Hematopoietic multipotent progenitor cell treated with erythropoietin and hydrocortisone succinate and interleukin-3 and kit ligand, for 4 days (in vitro differentiated cells): Measurements from ENCODE around the gene ZNF184.
"Not testable (repeated sequence)": the region's sequence is repeated elsewhere in the genome, so short reads cannot be mapped to it uniquely, and the experiment has no call there.

Experiments used
- DNase-seq: peaks from one replicate; pipeline ENCODE4 v3.0.0-alpha.2; 2015

ZNF184 gene

DNA sequence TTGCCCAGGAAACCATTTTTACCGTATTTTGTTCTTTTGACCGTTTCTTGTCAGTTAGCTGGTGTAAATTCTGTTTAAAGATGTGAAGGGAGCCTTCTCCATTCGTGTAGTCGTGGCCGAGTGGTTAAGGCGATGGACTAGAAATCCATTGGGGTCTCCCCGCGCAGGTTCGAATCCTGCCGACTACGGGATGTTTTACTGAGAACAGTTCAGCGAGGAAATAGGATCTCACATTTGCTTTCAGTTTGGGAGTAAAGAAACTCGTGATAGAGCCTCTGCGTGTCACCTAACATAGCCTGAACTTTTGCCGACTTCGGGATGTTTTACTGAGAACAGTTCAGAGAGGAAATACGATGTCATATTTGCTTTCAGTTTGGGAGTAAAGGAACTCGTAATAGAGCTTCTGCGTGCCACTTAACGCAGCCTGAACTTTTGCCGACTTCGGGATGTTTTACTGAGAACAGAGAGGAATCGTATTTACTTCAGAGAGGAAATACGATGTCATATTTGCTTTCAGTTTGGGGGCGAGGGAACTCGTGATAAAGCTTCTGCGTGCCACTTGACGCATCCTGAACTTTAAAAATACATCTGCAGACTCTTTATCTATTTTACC is 5.9 kb upstream of the ZNF184 start:
- peak; percentile 94 for DNase-seq

DNA sequence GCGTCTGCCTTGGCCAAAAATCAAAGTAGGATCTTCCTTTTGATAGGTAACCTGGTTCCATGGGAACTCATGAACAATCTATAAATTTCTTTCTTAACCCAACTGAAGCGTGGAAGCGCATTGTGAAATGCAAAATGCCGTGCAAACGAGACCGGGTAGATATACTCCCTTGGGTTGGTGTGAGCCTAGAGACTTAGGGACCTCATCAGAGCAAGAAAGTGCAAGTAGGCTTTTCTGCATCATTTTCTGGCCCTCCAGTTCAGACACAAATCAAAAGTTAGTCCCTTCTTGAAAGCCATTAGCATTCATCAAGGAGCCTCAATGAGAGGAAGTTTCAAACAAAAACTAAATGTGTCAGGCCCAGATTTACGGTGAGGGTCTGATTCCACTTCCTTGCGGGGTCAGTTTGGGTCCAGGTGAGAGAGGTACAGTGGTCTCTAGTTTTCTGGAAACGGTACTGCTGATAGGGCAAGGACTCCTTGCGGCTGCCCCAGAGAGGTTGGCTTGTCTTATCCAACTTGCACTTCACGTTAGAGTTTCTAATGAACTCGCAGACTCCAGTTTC is 5.3 kb upstream of the ZNF184 start:
- DNase-seq, result peak; percentile 48

DNA sequence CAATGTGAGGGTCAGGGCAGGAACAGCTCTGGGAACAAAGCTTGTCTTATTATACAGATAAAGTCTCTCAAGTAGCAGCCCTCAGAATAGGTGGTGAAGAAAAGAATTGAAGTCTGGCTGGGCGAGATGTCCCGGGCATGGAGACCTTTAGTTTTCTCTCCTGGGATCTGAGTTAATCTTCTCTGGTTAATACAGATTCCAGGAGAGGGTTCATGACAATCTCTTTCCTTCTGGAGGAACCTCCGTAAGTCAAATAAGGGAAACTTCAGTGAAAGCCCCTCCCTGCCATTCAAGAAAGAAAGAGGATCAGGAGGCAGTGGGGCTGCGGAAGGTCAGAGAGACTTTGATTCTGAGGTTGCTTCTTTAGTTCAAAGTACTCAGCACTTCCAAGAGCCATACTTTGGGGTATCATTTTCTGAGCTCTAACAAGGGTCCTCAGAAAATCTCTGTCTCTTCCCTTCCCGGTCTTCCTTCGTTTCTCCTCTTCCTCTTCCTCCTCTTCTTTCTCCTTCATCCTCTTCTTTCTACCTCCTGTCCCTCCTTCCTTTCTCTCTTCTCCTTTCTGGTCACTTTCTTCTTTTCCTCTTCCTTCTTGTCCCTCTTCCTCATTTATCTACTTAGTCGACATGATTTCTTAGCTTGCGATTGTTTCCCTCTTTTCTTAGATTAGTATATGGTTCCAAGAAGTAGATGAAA is 4.6 kb upstream of the ZNF184 start:
- no peak for DNase-seq

DNA sequence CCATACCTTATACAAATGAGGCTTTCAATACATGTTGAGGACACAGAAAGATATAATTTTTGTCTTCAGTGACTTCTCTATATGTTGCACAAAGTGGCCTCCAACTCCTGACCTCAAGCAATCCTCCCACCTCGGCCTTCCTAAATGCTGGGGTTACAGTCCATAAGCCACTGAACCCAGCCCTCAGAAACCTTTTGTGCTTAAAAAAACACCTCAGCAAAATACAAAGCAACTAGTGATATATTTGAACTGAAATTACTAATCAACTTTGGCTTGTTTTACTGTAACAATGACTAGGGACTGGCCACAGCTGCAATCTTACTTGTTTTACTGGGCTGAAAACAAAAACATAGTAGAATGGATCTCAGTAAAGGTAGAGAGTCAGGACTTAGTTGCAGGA is 3.2 kb upstream of the ZNF184 start:
- no peak for DNase-seq

DNA sequence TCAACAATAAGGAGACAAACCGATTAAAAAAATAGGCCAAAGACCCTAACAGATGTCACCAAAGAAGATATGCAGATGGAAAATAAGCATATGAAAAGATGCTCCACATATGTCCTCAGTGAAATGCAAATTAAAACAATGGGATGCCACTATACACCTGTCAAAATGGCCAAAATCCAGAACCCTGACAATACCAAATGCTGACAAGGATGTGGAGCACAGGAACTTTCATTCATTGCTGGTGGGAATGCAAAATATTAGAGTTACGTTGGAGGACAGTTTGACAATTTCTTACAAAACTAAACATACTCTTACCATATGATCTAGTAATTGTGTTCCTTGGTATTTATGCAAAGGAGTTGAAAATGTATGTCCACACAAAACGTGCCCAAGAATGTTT is 1.8 kb upstream of the ZNF184 start:
- DNase-seq, result no peak

DNA sequence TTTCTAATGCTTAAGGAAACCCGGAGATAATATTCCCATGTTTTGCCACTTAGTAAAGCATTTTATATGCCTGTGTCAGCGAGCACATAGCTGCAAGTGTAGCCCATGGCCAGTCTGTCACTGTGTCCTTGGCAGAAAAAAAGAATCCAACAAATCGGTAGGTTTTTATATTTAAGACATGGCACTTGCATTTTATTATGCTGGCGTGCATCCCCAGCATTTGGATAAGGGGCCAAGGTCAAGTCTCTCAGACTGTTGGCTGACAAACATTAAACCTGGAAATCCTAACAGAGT is 1.2 kb upstream of the ZNF184 start:
- no peak for DNase-seq

DNA sequence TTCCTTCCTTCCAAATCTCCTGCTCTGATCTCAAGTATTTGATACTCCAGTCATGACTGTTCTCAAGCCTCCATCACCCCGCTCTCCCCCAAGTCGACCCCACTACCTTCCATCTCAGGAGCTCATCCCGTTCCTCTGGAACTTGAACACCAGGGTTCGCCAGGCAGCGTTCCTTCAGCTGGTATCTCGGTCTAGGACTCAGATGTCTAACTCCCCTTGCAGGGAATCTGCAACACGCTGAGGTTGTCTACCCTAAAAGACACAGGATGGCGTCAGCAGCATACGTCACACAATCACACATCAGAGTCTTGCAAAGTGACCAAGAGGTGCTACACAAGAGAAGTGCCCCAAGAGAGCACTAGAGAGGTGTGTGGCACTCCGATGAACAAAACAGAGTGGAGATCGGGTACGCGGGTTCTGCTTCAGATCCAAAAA is 706 bp downstream of the ZNF184 start:
- peak; percentile 85 for DNase-seq

DNA sequence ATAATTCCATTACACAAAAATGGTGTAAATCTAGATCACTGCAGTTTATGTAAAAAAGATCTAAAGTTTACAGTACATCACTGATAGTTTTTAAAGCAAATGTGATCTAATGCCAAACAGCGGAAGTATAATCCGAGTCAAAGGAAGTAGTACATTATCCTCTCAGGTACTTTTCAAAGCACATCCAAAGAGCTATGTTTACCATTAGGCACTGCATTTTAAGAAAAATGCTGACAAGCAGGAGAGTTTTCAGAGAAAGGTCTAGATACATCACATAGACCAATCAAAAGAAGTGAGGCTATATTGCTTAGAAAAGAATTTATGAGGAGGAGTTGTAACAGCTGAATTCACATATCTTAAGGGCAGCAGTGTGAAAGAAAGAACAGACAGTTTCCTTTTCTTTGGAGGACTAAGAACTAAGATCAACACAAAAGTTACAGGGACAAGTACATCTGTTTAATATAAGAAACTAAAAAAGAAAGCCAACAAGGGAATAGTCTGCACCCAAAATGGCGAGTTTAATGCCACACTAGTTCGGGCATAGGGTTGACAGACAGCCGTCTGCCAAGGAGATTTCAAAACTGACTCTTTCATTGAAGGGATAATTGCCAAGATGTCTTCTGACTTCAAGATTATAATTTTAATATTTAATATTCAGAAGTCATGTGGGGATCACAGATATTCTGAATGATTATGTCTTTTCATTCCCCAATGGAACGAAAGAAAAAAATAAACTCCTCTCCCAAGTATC is 1.4 kb downstream of the ZNF184 start:
- peak; percentile 28 for DNase-seq

DNA sequence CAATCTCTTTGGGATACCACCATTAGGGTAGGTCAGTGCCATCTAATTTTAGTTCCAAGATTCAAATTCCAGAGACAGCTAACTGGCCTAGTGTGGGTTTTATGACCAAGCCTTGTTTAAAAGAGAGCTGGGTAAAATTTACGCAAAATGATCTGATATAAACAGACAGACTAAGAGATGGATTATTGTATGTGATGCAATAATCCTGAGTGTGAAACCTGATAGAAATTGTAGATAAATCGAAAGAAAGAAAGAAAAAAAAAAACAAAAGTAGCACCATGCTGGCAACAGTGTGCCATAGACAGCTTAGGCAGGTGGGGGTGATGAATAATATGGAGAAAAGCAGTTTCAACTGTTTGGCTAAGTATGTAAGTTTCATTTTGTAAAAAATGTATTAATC is 2.9 kb downstream of the ZNF184 start:
- no peak for DNase-seq

DNA sequence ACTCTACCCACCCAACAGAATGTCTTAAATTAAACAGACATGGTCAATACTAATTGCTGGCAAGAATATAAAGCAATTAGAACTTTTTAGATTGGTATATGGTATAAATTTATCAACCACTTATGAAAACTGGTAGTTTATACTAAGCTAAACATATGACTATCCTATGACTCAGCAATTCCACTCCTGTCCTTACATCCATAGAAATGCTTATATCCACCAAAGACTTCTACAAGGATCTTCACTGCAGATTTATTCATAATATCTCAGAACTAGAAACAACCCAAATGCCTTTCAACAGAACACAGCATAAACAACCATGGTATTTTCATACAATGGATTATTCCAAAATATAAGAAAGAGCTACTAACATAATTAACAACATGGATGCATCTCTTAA is 4.6 kb downstream of the ZNF184 start:
- DNase-seq, result no peak

DNA sequence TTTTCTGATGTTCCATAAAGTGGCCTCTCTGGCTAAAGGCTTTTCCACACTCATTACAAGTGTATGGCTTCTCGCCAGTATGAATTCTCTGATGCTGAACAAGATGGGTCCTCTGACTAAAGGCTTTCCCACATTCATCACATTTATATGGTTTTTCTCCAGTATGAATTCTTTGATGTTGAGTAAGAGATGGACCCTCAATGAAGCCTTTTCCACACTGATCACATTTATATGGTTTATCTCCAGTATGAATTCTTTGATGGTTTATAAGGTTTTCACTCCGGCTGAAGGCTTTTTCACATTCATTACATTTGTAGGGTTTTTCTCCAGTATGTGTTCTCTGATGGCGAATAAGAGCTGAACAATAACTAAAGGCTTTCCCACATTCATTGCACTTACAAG is 20.4 kb downstream of the ZNF184 start:
- peak; percentile 53 for DNase-seq

DNA sequence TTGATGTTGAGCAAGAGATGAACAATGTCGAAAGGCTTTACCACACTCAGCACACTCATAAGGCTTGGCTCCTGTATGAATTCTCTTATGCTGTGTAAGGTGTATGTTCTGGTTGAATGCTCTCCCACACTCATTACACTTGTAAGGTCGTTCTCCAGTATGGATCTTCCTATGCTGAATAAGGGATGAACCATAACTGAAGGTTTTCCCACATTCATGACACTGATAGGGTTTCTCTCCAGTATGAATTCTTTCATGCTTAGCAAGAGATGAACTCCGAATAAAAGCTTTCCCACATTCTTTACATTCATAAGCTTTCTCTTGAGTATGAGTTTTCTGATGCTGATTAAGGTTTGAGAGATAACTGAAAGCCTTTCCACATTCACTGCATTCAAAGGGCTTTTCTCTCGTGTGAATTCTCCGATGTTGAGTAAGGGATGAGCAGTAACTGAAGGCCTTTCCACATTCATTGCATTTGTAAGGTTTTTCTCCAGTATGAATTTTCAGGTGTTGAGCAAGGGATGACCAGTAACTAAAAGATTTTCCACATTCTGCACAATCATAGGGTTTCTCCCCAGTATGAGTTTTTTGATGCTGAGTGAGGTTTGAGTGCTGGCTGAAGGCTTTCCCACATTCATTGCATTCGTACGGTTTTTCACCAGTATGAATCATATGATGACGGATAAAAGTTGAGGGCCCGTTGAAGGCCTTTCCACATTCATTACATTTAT is 21.1 kb downstream of the ZNF184 start:
- no peak for DNase-seq

DNA sequence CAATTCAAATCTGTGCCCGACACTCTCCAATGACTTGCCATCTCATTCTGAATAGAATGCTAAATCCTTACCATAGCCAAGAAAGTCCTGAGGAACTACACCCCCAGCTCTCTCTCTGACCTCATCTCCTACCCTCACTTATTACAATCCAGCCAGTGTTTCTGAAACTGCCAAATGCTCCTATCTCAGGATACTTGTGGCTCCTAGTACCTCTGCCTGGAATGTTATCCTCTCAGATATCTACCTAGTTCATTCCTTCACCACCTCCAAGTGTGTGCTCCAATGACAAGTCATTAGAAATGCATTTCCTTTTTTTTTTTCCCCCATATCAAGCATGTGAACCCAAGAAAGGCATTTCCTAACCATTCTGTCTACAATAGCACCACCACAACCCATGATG is 24.4 kb downstream of the ZNF184 start:
- DNase-seq, result no peak

DNA sequence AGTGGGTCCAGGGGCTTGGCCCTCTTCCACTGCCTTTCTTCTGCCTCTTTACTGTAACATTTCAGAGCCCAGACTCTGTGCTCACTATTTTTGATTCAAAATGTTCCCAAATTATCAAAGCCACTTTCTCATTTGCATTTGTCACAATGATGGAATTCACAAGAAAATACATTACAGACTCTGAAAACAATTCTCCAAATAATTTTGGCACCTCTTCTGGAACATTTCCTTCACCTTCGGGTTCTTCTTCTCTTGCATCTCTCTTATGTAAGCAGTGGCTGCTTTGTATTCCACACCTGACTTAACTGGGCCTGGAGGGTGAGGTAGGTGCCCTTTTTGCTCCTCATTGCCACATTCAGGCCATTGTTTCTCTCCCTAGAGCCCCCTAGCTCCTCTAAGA is 30.0 kb downstream of the ZNF184 start:
- DNase-seq, result no peak

DNA sequence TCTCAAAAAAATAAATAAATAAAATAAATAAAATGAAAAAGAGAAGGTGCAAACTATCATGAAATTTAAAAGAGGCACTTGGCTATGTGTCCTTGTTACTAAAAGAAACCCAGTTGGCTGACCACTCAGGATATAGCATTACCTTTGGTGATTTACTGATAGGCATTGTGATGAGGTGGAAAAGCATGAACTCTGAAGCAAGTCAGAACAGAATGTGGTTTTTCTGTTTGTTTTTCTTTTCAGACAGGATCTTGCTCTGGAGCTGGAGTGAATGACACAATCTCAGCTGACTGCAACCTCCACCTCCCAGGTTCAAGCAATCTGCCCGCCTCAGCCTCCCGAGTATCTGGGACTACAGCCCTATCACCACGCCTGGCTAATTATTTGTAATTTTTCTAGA is 31.9 kb downstream of the ZNF184 start:
- DNase-seq, result no peak

DNA sequence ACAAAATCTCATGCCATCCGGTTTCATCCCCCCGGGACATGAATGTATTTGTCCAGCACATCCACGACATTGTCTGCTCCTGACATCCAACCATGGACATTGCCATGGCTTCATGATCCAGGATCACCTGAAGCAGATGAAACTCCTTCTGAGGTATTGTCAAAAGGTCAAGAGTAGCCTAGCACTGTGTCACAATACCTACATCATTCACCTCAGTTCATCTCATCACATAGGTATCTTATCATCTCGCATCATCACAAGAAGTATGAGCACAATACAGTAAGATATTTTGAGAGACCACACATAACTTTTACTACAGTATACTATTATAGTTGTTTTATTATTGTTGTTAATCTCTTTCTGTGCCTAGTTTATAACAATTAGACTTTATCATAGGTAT is 33.5 kb downstream of the ZNF184 start:
- no peak for DNase-seq

DNA sequence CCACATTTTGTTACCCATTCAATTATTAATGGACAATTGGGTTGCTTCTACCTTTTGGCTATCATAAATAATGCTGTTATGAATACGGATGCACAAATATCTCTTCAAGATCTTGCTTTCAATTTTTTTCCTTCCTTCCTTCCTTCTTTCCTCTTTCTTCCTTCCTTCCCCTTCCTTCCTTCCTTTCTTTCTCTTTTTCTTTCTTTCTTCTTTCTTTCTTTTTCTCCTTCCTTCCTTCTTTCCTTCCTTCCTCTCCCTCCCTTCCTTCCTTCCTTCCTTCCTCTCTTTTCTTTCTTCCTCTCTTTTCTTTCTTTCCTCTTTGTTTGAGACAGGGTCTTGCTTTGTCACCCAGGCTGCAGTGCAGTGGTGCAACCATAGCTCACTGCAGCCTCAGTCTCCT is 39.2 kb downstream of the ZNF184 start:
- no peak for DNase-seq

DNA sequence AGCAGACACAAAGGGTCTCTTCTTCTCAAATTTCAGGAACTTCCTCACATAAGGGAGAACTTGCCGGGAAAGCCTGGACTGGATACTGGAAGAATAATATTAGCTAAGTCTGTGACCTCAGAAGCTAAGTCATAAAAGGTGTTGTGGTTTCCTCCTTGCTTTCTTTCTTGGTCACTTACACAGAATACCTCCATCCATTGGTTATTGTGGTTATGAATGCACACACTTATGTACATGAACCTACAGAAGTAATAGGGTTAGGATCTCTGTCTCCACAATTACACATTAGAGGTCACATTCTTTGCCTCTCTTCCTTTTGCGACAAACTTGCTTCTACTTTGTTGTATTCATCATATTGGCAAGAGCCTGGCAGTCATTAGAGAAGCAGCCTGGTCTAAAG is 43.9 kb downstream of the ZNF184 start:
- no peak for DNase-seq

DNA sequence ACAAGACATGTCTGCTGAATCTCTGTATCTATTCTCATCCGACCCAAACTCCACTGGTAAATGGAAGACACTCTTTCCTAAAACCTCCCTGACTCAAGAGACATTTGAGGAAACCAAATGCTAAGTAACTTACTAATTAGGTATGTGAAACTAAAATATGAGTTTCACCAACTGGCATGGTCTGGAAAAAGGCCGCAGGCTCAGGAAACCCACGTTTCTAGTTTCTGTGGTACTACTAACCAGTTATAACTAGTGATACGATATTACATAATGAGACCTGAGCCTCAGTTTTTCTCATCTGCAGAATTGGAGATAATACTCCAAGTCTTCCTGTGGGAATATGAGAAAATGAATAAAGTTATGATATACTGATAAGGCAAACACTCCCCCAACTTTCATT is 44.4 kb downstream of the ZNF184 start:
- no peak for DNase-seq

DNA sequence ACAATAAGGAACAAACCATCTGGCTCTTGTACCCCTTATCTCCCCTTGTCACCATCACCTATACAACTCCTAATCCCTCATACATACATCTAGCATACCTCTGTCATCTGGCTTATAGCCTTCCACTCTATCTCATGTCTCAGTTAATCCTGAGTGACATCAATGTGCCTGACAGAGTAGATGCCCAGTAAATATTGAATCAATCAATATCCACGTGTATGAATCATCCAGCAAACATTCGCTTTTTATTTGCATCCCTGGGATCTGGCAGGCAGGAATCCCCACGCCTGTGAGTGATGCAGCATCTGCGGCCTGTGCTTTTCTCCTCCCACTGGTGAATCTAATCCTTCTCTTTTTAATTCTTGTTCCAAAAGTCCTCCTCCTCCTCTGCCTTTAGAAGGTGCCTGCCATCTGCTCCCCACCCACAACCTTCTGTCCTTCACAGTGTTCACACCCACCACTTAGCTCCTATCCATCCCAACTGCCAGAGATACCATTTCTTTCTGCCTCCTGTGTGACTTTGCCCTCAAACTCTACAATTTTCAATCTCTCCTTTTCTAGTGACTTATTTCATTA is 46.8 kb downstream of the ZNF184 start:
- DNase-seq, result no peak

DNA sequence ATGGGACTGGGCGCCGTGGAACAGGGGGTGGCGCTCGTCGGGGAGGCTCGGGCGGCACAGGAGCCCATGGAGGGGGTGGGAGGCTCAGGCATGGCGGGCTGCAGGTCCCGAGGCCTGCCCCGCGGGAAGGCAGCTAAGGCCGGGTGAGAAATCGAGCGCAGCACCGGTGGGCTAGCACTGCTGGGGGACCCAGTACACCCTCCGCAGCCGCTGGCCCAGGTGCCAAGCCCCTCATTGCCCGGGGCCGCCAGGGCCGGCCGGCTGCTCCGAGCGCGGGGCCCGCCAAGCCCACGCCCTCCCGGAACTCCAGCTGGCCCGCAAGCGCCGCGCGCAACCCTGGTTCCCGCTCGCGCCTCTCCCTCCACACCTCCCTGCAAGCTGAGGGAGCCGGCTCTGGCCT is 48.1 kb downstream of the ZNF184 start:
- not testable (repeated sequence) for DNase-seq

DNA sequence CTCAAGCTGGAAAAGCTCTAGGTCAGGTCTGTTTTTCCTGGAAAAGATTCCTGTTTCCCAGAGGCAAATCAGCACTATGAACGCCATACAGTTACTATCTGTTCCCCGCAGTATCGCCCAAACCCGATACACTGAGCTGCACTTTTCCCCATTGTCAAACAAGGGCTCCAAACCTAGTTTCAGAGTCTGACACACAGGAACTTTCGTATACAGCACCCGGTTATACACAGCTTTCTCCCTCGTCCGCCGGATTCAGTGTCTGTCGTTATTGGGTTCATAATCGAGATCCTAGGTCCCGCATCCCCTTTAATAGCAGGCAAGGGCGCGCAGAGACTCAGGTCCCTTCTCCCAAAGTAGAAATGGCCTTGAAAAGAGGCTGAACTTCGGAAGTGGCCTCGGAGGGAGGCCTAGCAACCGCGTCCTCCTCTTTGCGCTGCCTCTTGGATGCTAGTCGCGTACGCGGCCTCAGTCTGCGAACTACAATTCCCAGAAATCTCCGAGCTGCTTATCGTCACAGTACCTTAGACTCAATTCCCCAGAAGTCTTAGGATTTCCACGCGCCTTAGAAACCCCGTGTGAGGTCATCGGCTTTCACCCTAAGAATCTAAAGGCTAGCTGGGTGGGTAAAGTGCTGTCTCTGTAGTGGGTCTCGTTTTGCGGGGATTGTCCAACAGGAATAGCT is 50.1 kb downstream of the ZNF184 start:
- no peak for DNase-seq

DNA sequence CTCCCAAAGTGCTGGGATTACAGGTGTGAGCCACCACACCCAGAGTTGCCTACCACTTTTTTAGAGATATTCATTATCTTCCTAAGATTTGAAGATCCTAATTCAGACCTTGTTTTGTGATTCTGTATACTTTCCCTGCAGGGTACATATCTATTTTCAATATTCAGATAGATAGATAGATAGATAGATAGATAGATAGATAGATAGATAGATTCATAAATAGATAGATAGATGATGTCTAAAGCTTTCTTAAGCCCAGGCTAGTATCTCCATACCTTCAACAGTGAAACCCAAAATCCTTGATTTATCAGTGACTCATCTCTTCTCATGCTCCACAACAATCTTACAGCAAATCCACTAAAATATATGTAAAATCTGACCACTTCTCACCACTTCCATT is 53.5 kb downstream of the ZNF184 start:
- no peak for DNase-seq
